NB4 (cell line): ENCODE results near the gene FBXO28.
A peak's percentile ranks its signal among the peaks of the same experiment; 100 is the strongest.

ENCODE experiments used
- DNase-seq: peaks from one replicate; pipeline ENCODE4 v3.0.0; 2010; ENCODE audit warnings: low read depth
- H3K4me3 ChIP-seq: one replicate; pipeline ENCODE4 v1.5.1; 2011; ENCODE audit warnings: mild to moderate bottlenecking, low read depth, low read length, moderate library complexity
- MYC ChIP-seq: IDR thresholded peaks from 2 replicates; pipeline ENCODE4 v1.6.1; 2011; ENCODE audit warnings: low read depth, low read length
- POLR2A ChIP-seq: IDR thresholded peaks from 2 replicates; pipeline ENCODE4 v1.6.1; 2011; ENCODE audit warnings: mild to moderate bottlenecking; ENCODE audit not compliant: insufficient read length; ENCODE audit errors: extremely low read depth
- TF ChIP-seq, protein P1 (sequence below): IDR thresholded peaks from 2 replicates; pipeline ENCODE4 v1.6.1; 2011; ENCODE audit warnings: low read depth, low read length
- TF ChIP-seq, protein P2 (sequence below): IDR thresholded peaks from one replicate; pipeline ENCODE4 v1.5.1; 2012; ENCODE audit warnings: low read depth, low read length

FBXO28 gene

DNA sequence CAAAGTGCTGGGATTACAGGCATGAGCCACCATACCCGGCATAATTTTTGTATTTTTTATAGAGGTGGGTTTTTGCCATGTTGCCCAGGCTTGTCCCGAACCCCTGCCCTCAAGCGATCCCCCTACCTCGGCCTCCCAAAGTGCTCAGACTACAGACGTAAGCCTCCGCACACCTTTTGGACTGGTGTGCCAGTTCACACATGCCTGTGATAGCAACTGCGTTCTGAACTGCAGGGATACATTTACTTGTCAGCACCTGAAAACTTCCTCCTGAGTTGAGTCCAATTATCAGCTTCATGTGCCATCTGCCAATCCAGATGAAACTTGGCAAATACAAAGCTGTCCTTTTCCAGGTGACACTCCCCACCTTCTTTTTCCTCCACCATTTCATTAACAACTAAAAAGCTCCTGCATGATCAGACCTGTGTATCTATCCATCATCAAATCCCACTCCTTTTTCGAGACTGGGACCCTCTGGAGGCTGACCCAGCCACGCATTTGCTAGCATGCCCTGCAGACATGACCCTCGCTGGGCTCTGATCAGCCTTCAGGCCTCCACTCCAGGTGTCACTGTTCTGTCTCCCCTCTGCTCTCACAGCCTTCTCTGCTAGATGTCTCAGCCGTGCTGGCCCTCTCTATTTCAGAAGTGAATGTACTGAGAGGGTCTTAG, 67.0 kb downstream of the FBXO28 start:
- no peak overlapping the region for H3K4me3 ChIP-seq
- TF ChIP-seq, protein P1, sequence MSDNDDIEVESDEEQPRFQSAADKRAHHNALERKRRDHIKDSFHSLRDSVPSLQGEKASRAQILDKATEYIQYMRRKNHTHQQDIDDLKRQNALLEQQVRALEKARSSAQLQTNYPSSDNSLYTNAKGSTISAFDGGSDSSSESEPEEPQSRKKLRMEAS, result no peak
- TF ChIP-seq POLR2A (no peak), MYC (no peak)
- TF ChIP-seq, protein P2, sequence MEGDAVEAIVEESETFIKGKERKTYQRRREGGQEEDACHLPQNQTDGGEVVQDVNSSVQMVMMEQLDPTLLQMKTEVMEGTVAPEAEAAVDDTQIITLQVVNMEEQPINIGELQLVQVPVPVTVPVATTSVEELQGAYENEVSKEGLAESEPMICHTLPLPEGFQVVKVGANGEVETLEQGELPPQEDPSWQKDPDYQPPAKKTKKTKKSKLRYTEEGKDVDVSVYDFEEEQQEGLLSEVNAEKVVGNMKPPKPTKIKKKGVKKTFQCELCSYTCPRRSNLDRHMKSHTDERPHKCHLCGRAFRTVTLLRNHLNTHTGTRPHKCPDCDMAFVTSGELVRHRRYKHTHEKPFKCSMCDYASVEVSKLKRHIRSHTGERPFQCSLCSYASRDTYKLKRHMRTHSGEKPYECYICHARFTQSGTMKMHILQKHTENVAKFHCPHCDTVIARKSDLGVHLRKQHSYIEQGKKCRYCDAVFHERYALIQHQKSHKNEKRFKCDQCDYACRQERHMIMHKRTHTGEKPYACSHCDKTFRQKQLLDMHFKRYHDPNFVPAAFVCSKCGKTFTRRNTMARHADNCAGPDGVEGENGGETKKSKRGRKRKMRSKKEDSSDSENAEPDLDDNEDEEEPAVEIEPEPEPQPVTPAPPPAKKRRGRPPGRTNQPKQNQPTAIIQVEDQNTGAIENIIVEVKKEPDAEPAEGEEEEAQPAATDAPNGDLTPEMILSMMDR, result no peak
- no peak for DNase-seq

DNA sequence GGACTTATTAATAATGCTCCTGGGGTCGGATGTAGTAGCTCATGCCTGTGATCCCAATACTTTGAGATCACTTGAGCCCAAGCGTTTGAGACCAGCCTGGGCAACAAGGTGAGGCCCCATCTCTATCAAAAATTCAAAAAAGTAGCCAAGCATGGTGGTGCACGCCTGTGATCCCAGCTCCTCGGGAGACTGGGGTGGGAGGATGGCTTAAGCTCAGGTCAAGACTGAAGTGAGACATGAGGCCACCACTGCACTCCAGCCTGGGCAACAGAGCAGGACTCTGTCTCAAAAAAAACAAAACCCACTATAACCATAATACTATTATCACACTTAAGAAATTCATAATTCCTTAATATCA, 67.5 kb downstream of the FBXO28 start:
- H3K4me3 ChIP-seq, result no peak overlapping the region
- TF ChIP-seq POLR2A (no peak), MYC (no peak)
- TF ChIP-seq, protein P2, result no peak
- TF ChIP-seq, protein P1, result no peak
- no peak for DNase-seq

DNA sequence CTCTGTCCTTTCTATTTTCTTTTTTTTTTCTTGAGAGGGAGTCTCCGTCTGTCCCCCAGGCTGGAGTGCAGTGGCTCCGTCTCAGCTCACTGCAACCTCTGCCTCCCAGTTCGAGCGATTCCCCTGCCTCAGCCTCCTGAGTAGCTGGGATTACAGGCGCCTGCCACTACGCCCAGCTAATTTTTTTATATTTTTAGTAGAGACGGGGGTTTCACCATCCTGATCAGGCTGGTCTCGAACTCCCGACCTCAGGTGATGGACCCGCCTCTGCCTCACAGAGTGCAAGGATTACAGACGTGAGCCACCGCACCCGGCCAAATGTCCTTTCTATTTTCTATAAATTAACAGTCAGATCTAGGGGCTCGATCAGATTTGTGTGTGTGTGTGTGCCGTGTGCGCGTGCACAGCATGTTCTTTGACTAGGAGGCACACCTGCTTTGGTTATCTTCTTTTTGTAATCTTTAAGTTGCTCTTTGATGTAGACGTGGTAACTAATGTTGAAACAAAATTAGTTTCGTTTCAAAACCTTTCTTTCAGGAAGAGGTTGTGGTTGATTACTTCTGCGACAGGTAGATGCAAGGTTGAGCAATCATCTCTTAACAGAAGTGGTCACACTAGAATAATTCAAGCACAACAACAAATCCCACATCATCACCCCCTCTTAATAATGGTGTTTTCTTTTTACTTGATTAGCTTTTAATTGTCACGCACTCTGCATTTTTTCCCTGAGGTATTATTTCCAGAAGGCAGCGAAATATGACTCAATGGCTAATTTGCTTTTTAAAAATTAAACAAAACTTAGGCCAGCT, 68.3 kb downstream of the FBXO28 start:
- peak overlapping the region; percentile 72 for H3K4me3 ChIP-seq

DNA sequence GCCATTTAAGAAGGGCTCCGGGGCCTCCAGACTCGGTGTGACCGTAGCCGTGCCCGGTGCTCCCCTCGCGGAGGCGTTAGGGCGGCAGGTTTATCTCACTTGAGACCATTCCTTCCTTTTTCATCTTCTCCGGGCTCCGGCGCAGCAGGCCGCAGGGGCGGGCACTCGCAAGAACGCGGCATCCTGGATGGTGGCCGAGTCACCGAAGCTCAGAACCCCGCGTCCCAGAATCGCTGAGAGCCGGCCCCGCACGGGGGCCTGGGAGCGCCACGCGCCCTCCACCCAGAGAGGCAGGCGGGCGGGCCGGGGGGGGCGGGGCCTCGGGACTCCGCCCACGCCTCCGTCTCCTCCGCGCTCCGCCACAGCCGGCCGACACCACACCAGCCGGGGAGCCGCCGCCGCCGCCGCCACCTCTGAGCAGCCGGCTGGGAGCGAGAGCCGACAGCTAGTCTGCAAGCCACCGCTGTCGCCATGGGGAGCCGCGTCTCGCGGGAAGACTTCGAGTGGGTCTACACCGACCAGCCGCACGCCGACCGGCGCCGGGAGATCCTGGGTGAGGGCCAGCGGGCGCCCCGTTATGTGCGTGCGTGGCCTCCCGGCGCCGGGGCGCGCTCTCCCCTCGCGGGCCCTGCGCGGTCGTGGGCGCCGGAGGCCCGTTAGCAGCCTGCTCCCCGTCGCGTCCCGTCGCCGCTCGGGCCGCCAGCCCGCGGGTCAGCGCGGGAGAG, 69.1 kb downstream of the FBXO28 start, which contains the start of gene DEGS1:
Gene DEGS1, plus strand, starts transcription at position 375 of the 725 bp plus-strand sequence. Its CDS starts 97 bp downstream, at position 472.
- TF ChIP-seq, protein P2, result no peak
- TF ChIP-seq, protein P1, result peak; percentile 64
- TF ChIP-seq MYC (peak; percentile 70), POLR2A (peak; percentile 60)
- peak; percentile 92 for DNase-seq
- peak within 1 kb of the TSS; percentile 85 for H3K4me3 ChIP-seq

More for the DNA sequence above, 68.3 kb downstream of the FBXO28 start:
- TF ChIP-seq, protein P1, result no peak
- TF ChIP-seq POLR2A (no peak), MYC (no peak)
- TF ChIP-seq, protein P2, result no peak
- DNase-seq, result no peak

DNA sequence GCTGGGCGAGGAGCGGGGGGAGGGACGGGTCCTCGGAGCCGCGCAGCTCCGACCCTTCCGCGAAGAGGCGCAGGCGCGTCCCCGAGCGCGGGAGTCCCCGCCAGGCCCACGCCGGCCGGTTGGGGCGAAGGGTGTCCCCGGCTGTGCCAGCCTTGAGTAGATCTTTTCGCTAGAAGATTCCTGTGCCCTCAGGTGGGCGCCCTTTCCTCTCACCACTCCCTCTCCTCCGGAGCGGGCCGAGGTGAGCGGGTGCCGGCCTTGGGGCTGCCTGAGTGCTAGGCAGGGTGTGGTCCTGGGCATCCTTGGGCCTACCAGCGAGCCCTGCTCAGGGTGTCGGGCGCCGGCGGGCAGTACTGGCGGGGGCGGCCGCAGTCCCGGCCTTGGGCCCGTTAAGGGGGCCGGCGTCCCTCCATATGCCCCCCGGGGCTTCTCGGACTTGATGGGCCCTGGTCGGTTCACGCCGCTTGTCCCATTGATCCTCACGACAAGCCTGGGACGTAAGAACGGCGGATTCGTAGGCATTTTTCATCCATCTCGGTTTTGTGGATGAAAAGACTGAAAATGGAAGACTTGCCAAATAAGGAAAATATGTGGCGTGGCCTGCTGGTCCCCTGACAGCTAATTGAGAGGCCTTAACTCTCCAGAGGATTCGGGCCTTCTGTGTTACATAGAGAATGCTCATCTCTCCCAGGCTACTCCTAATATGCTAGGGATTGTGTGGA, 69.8 kb downstream of the FBXO28 start:
- no peak for TF ChIP-seq MYC
- TF ChIP-seq, protein P1, result peak; percentile 45; the same call in 1 of the 2 replicates
- TF ChIP-seq, protein P2, result no peak
- peak; percentile 82 for DNase-seq
- H3K4me3 ChIP-seq, result peak overlapping the region; percentile 85
